COLO668 (cell line): ENCODE results near the gene ZBED5.
"Not testable (repeated sequence)": the region's sequence is repeated elsewhere in the genome, so short reads cannot be mapped to it uniquely, and the experiment has no call there.

ENCODE experiments used
- DNase-seq: peaks from one replicate; lab custom pipeline; 2025; ENCODE audit not compliant: unreplicated experiment; lab: John Stamatoyannopoulos, UW

Gene ZBED5

DNA sequence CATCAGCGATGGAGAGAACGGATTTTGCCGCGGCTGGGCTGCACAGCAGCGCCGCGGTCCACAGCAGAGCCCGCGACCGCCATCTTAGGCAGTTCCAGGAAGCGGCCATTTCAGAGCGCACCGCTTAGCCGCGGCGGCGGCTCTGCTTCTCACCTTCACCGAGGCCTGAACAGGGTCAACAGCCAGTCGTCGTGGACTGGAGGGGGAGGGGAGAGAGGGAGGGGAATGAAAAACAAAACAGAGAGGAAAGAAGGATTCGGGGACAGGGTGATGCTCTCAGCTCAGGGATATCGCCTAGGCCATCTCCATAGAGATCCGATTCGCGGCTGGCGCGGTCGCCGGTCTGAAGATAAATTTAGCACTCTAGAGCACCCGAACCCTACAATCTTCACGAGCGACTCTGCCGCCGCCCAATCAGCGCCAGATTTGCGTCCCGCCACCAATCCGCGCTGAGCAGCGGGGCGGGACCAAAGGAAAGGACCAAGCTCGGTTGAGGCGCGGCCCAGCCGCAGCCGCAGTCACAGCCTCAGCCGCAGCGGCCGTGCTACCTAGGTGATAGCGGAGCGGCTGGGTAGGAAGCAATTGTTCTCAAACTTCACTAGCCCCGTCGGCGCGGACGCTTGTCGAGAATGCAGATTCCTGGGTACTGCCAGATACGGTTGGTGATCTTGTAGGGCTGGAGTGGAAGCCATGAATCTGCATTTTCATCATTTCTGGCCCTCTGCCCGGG is at the start of gene ZBED5:
TSS of gene ZBED5 (minus strand) at position 345 of the 730 bp plus-strand sequence. CDS start 3,108 bp downstream, outside the sequence.
- peak; percentile 99 for DNase-seq

DNA sequence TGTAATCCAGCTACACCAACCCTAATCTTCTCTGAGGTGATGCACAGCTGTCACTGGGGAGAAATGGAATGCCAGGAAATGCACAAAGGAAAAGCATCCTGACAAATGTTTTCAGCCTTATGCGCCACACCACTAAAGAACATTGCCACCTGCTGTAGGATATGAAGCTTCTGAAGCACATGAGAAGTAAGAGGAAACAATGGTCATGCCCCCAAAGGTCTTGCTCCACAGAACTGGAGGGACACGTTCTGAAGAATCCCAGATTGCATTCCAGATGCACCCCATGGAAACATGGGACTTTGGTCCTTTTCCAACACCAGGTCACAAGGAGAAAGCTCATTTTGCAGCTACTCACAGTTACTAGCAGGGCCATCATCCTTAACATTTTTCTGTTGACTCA is 48.7 kb upstream of the ZBED5 start:
- DNase-seq: no peak

DNA sequence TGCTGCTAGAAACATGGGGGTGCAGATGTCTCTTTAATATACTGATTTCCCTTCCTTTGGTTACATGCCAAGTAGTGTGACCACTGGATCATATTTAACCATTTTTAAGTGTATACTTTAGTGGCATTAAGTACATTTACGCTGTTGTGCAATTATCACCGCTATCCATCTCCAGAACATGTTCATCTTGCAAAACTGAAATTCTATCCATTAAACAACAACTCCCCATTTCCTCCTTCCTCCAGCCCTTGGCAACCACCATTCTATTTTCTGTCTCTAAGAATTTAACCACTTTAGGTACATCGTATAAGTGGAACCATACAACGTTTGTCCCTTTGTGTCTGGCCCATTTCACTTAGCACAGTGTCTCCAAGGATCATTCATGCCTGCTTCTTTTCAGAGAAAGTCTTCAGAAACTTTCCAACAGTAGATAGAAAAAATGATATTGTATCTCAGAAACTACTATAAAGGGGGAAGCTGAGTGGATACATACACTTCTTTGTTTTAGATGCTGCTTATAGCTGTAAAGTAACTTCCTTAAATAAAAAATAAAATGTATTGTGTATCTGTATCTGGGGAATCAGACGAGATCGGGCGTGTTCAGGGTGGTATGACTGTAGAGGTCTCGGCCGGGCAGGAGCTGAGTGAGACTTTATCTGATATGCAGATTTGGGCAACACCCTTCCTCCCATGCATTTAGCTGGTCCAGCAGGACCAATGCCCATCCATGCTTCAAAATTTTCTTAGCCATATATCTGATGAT is 44.6 kb upstream of the ZBED5 start:
- DNase-seq: no peak

DNA sequence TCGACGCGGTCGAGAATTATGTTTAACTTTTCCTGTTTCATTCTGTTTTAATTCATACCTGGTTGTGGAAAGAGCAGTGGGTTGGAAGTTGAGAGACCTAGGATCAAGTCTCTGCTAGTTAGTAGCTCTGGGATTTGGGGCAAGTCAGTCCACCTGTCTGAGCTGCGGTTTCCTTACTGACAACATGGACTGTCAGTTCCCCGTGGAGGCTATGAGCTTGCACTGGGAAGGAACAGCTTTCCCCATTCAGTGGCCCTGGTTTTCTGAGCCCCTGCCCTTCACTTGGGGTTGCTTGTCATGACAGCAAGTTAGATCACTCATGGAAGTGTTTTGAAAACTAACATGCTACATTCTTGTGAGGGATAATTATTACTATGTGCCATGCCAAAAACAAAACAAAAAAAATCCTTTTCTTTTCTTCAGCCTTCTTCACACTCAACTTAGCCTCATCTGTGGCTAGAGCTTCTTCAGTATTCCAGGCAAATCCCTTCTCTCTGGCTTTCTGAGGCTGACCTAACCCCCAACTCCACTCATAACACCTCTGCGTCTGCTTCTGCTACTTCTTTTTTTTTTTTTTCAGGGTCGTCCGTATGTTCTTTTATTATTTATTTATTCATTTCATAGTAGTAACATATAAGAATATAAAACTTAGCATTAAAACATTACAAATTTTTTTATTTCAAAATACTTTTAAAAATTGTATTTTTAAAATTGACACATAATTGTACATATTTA is 43.0 kb upstream of the ZBED5 start:
- no peak for DNase-seq

DNA sequence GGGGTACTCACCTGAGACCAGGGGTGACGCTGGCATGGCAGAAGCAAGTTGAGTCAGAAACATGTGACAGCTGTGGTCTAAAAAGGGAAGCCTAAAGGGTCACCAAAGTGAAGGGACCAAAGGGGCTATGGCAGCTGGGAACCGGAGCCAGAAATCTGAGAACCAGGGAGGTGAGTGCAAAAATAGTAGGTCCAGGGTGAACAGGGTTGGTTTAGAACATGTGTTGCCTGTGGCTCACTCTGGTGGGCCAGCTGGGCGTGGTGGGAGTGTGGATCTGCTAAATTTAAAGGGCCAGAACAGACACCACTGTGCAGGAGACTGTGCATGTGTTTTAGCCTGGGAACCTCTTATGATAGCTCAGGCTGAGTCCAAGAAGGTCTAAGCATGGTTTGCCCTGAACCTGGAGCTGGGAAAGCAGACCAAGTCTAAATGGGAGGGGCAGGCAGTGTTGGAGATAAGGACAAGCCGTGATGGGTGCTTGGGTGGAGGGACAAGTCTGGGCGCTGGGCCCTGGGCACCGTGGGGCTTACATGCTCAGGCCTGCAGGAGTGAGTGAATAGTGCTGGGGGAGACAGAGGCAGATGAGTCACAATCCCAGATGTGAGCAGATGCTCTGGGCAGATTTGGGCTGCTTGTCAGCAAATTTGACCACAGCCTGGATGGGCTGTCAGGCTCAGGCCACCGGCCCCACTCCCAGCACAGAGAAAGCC is 41.4 kb upstream of the ZBED5 start:
- DNase-seq: peak; percentile 42

DNA sequence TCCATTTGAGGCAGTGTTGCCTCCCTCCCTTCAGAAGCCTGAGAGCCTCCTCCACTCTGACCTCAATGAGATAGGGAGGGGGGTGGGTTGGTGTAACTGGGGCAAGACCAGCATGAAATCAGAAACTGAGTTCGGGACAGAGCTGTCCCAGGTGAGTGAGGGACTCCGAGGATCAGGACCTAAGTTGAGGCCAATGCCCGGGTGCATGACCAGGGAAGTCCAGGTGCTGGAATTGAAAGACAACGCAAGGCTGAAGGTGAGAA is 40.8 kb upstream of the ZBED5 start:
- DNase-seq: no peak

DNA sequence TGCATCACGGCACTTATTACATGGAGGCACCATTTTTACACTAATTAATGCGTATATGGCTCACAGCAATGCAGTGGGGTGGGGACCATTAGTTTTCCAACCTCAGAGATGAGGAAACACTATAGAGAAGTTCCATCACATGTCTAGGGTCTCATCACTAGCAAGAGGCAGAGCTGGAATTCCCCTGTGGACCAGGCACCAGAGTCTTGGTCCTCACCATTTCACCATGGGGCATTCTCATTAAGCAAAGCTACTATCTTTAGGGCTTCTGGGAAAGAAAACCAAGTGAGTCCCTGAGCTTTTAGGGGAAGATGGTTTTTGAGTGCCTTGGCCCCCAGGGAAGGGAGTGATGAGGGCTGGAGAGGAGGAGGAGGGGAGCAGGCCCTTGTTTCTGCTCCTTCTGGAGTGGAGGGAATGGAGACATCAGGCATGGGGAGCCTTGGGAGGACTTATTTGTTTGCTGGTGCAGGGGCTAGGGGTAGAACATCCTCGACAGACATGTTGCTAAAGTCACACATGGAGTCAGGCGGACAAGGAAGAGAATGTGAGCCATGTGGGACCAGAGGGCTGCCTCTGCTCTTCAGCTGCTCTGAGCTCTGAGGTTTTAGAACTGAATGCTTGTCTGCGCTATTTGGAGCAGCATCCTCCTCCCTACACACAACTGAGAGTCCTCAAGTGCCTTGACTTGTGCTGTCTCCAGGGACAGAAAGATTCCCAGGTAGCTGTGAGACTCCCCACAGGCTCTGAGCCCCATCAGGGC is 40.3 kb upstream of the ZBED5 start:
- DNase-seq: no peak

DNA sequence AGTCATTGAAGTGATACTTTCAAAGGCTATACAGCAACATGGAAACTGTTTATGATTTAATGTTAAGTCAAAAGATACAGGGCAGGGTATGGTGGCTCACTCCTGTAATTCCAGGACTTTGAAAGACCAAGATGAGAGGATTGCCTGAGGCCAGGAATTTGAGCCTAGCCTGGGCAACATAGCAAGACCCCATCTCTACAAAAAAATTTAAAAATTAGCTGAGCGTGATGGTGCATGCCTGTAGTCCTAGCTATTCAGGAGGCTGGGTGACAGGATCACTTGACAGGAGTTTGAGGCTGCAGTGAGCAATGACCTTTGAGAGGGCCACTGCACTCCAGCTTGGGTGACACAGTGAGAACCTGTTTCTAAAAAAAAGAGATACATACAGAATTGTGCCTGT is 39.3 kb upstream of the ZBED5 start:
- DNase-seq: no peak

DNA sequence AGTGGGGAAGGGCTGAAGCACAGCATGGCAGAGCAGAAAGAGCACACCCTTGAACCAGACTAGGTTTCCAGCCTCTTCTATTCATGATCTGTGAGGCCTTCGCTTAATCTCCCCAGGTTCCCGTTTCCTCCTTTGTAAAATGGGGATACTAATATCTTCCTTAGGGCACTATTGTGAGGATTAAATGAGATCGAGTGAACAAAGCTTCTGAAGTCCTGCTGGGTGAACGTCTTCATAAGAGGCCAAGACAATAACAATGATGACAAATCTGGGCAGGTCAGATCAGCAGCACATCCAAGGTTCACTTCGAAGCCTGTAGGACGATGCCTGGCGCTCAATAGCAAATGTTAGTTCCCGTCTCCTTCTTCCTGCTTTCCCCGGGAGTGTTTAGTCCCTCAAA is 38.6 kb upstream of the ZBED5 start:
- no peak for DNase-seq

DNA sequence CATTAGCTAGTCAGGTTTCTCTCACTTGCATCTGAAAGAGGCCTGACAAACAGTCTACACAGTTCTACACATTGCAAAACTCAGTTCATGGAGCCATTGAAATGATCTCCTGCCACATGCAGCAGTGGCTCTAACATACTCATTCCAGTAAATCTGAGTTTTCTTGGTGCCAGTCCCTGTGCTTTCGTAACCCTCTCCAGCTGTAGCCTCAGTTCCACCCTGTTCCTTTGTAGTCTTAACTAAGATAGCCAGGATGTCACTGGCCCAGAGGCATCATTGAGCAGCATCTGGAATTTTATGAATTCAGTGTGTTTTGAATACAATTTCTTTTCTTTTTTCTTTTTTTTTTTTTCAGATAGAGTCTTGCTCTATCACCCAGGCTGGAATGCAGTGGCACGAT is 37.4 kb upstream of the ZBED5 start:
- DNase-seq: no peak

DNA sequence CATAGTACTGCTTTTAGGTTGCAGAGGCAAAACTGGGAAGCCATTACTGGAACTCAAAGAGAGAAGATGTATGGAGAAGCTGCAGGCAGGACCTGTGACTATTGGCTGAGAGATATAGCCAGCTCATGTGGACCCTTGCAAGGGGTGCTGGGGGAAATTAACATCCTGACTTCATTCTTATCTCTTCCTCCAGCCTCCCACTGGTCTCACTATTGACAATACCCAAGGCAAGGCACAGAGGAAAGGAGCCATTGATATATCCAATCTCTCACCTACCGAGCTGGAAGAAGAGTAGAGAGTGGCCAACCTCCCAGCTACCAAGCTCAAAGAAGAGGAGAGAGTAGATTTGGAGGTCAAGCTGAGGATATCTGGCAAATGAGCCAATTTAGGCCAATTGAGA is 36.8 kb upstream of the ZBED5 start:
- DNase-seq: no peak

DNA sequence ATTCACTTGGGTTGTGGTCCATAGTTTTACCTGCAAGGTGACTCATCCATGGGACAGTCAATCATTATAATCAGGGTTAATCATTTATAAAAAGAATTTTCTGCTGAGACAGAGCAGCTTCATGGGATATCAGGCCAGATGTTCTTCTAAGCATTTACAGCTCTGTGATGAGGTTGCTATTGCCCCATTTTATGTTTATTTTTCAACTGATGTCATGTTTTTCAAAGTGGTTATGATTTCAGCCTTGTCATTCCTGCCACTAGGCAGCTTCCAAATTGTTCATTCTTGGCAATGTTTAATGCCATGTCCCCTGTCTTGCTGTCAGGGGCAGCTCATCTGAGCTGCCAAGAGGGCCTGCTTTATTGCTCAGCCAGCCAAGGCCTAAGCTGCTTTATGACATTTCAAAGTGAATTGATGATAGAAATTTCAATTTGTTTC is 35.9 kb upstream of the ZBED5 start:
- DNase-seq: no peak

DNA sequence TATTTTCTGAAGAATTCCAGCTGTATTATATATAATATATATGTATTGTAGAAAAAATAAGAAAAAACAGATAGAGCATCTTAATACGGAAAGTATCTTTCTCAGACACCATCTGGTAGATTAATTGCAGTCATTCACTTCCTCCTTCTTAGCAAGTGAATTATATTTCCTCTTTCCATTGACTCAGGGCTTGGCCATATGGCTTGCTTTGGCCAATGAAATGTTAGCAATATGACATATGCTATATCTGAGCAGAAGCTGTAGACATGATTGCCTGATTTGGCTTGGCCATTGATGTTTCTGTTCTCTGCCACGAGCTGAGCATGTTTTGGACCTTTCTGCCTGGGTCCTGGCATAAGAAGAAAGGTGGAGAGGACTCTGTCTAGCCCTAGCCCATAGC is 34.4 kb upstream of the ZBED5 start:
- DNase-seq: no peak

DNA sequence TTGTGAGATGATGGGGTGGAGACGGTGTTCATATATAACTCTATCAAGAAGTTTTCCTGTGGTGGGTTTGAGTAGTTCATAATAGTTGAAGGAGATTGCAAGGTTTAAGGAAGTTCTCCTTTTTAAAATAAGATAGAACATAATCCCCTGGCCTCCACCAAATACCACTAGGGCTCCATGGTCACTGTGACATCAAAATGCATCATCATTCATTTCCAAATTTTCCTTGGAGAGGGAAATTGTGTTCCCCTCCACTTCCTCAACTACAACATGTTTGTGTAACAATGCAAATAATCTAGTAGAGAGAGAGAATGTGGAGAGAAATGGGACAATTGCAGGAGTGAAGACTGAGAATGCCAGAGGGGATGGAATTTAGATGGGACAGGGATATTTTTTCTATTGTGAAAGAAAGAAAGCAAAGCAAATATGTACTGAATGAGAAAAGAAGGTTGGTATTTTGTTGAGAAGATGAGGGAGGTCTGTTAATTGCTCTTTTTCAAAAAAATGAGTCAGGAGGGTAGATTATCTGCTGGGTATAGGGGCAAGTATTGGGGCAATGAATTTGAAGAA is 33.4 kb upstream of the ZBED5 start:
- DNase-seq: no peak

DNA sequence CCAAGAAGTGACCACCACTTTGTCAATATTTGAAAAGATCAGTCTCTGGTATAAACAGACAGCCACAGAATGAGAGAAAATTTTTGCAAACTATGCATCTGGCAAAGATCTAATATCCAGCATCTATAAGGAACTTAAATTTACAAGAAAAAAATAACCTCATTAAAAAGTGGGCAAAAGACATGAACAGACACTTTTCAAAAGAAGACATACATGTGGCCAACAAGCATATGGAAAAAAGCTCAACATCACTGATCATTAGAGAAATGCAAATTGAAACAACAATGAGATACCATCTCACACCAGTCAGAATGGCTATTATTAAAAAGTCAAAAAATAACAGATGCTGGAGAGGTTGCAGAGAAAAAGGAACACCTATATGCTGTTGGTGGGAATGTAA is 32.2 kb upstream of the ZBED5 start:
- DNase-seq: not testable (repeated sequence)

DNA sequence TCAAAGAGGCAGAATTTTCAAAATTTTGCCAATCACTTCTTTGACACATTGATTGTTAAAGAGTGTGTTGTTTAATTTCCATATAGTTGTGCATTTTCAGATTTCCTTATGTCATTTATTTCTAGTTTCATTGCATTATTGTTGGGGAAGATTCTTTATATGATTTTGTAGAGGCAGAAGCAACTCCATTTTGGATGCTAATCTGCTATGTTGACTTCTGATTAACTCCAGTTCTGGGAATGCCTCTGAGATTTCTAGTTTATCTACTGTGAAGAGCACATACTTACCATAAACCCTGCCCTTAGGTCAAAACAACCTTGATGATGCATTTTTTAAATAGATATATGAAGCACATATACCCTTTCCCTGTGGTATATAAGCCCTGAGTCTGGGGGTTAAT is 29.5 kb upstream of the ZBED5 start:
- no peak for DNase-seq

DNA sequence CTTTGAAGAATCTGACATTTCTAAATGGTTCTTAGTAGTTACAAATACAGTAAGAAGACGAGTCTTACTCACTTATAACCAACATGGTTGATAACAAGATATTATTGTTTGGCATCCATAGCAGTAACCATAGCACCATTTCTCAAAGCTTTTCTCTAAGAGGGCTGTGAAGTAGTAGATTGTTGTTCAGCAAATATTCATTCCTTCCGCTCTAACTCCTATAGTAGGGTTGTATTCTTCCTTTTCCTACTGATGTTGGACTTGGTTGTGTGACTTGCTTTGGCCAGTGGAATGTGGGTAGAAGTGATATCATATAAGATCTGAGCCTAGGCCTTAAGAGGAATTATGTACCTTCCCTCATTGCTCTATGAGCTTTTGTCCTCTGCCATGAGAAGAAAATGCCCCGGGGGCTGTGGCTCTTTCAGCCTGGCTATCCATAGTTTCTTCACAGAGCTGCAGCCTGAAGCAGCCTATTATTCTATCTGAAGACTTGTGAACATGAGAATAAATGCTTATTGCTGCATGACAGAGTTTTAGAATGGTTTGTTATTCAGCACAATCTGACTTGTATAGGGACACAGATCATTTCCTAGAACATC is 28.9 kb upstream of the ZBED5 start:
- DNase-seq: no peak

DNA sequence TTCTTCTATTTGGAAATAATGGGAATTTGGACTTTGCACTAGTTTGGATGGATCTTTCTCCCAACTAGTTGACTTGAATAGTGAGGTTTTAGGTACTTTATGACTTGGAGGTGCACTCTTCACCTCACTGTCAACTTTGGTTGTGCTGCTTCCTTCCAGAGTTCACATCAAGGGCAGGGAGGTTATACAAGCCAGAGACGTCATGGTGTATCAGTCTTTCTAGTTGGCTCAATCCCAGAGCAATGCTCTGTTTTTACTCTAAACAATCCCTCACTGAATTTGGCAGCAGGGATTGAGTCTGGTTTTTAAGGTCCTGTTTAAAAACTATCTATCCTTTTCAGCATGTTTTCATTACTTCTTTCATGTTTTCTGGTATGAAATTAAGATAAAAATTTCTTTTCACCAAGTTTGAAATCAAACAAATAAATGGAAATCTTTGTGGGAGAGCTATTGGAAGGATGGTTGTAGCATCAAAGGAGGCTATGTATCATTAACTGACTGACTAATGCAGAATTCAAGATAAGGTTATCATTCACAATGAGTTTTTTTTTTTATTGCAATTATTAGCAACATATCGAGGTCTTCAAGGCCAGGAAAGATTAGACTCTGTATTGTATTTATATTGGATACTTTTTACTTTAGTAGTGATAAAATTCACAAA is 28.0 kb upstream of the ZBED5 start:
- DNase-seq: no peak

DNA sequence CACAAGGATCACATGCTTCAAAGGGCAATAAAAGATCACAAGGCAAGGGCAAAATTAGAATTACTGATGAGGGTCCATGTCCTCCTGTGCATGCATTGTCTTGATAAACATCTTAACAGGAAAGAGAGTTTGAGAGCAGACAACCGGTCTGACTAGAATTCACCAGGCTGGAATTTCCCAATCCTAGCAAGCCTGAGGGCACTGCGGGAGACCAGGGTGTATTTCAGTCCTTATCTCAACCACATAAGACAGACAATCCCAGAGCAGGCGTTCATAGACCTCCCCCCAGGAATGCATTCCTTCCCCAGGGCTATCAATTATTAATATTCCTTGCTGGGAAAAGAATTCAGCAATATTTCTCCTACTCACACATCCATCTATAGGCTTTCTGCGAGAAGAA is 26.4 kb upstream of the ZBED5 start:
- DNase-seq: not testable (repeated sequence)

DNA sequence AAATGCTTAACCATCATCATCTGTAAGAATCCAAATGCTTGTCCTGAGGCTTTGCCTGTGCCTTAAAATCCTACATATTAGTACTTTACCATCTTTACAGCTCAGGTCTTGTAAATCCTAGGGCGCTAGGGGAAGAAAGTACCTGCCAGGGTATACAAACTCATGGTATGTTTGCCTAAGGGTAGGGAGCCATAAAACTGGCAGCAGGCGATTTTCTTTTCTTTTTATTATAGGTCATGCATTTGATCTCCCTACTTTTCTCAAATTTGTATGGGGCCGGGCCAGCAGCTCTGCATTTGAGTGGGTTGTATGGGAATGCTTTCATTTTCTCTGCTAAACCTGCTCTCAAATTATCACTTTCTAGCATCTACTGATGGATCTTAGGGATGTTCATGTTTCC is 24.0 kb upstream of the ZBED5 start:
- DNase-seq: no peak
